ENCODE measurements around the gene FZD4. TPM values are rescaled to one million over a fixed set of nuclear protein-coding genes. Genes with fewer than 3 reads are reported as not detected.

FZD4 gene
- total RNA-seq, 5 donors from 2014 or later (not counting 1 experiment from before 2014, with no cell fraction given) = 0.13 to 0.35 (median 0.20) TPM; not detected in 2

GRCh38 chr11:86906198-86906597 lies 49.0 kb downstream of the FZD4 start:
- H3K27ac ChIP-seq (ENCODE audit: low read length) = no peak overlapping the region
- H3K4me3 ChIP-seq (ENCODE audit: control insufficient read depth in 1 of 2, extremely low read depth in 1 of 2, low read length in 1 of 2) = no peak overlapping the region
- ATAC-seq (replicated peaks in 1 of 4) (no peak), DNase-seq (no peak)
- H3K27me3 ChIP-seq (replicated peaks in 1 of 2; ENCODE audit: control insufficient read depth in 2 of 2, extremely low read depth in 1 of 2, insufficient read depth in 2 of 2, low read length in 1 of 2) = no peaks in the 10 kb centered on the region
- H3K4me3 Mint-ChIP-seq = no peak overlapping the region
- H3K27ac Mint-ChIP-seq = no peak overlapping the region
- H3K36me3 Mint-ChIP-seq = no peaks in the 10 kb centered on the region
- 92% methylated on average over 24 of the region's 24 CpGs for WGBS (ENCODE audit: insufficient coverage)
- ChIA-PET POLR2A (no interaction called here), CTCF (no interaction called here)
- H3K4me1 Mint-ChIP-seq = no peaks in the 10 kb centered on the region
- H3K9me3 Mint-ChIP-seq = no peaks in the 10 kb centered on the region
- H3K36me3 ChIP-seq (ENCODE audit: control insufficient read depth in 2 of 2, extremely low read depth in 1 of 2, insufficient read depth in 1 of 2, low read length in 1 of 2) = no peaks in the 10 kb centered on the region
- peaks cover 0 to 3% of the 10 kb centered on the region in 2 donors for H3K27me3 Mint-ChIP-seq
- no peaks in the 10 kb centered on the region for H3K9me3 ChIP-seq
- no peaks in the 10 kb centered on the region for H3K4me1 ChIP-seq (ENCODE audit: control insufficient read depth in 1 of 2, extremely low read depth in 1 of 2, insufficient read depth in 2 of 2, low read length in 2 of 2)

GRCh38 chr11:86905252-86905651 lies 49.9 kb downstream of the FZD4 start:
- WGBS (ENCODE audit: insufficient coverage) = no CpG with 5 or more reads among the region's 3 CpGs
- ChIA-PET CTCF (no interaction called here), POLR2A (no interaction called here)
- Mint-ChIP-seq H3K27me3 (peaks cover 0 to 3% of the 10 kb centered on the region in 2 donors), H3K9me3 (no peaks in the 10 kb centered on the region), H3K36me3 (no peaks in the 10 kb centered on the region), H3K27ac (no peak overlapping the region), H3K4me3 (no peak overlapping the region), H3K4me1 (no peaks in the 10 kb centered on the region)
- no peak for DNase-seq
- H3K27me3 ChIP-seq (replicated peaks in 1 of 2; ENCODE audit: control insufficient read depth in 2 of 2, extremely low read depth in 1 of 2, insufficient read depth in 2 of 2, low read length in 1 of 2) = no peaks in the 10 kb centered on the region
- H3K4me3 ChIP-seq (ENCODE audit: control insufficient read depth in 1 of 2, extremely low read depth in 1 of 2, low read length in 1 of 2) = no peak overlapping the region
- H3K4me1 ChIP-seq (ENCODE audit: control insufficient read depth in 1 of 2, extremely low read depth in 1 of 2, insufficient read depth in 2 of 2, low read length in 2 of 2) = no peaks in the 10 kb centered on the region
- H3K36me3 ChIP-seq (ENCODE audit: control insufficient read depth in 2 of 2, extremely low read depth in 1 of 2, insufficient read depth in 1 of 2, low read length in 1 of 2) = no peaks in the 10 kb centered on the region
- H3K9me3 ChIP-seq = no peaks in the 10 kb centered on the region
- ATAC-seq (replicated peaks in 1 of 4) = no peak
- H3K27ac ChIP-seq (ENCODE audit: low read length) = no peak overlapping the region

- no peaks in the 10 kb centered on the region for H3K4me1 Mint-ChIP-seq
- Histone ChIP-seq H3K9me3 (no peaks in the 10 kb centered on the region), H3K36me3 (ENCODE audit: control insufficient read depth in 2 of 2, extremely low read depth in 1 of 2, insufficient read depth in 1 of 2, low read length in 1 of 2) (no peaks in the 10 kb centered on the region), H3K27me3 (replicated peaks in 1 of 2; ENCODE audit: control insufficient read depth in 2 of 2, extremely low read depth in 1 of 2, insufficient read depth in 2 of 2, low read length in 1 of 2) (no peaks in the 10 kb centered on the region), H3K4me3 (ENCODE audit: control insufficient read depth in 1 of 2, extremely low read depth in 1 of 2, low read length in 1 of 2) (no peak overlapping the region), H3K27ac (ENCODE audit: low read length) (no peak overlapping the region), H3K4me1 (ENCODE audit: control insufficient read depth in 1 of 2, extremely low read depth in 1 of 2, insufficient read depth in 2 of 2, low read length in 2 of 2) (no peaks in the 10 kb centered on the region)
- no peak overlapping the region for H3K4me3 Mint-ChIP-seq
- ATAC-seq (replicated peaks in 1 of 4) (no peak), DNase-seq (no peak)
- peaks cover 0 to 3% of the 10 kb centered on the region in 2 donors for H3K27me3 Mint-ChIP-seq
- no peak overlapping the region for H3K27ac Mint-ChIP-seq
- H3K36me3 Mint-ChIP-seq = no peaks in the 10 kb centered on the region
- H3K9me3 Mint-ChIP-seq = no peaks in the 10 kb centered on the region
- 86% methylated on average over 2 of the region's 2 CpGs for WGBS (ENCODE audit: insufficient coverage)
- CTCF ChIA-PET = no interaction called here
- POLR2A ChIA-PET = interaction anchor here in 1 of 2 donors (0.6 kb wide), 1 partner anchor 659 kb away, joined by 4 read pairs; no protein-coding TSS in a partner anchor
Measured at GRCh38 chr11:86904001-86904400, 51.2 kb downstream of the FZD4 start.

GRCh38 chr11:86902345-86902744 lies 52.9 kb downstream of the FZD4 start:
- ChIA-PET CTCF (no interaction called here), POLR2A (no interaction called here)
- Mint-ChIP-seq H3K36me3 (no peaks in the 10 kb centered on the region), H3K27me3 (peaks cover 0 to 3% of the 10 kb centered on the region in 2 donors), H3K4me3 (no peak overlapping the region), H3K4me1 (no peaks in the 10 kb centered on the region), H3K9me3 (no peaks in the 10 kb centered on the region), H3K27ac (no peak overlapping the region)
- Histone ChIP-seq H3K27ac (ENCODE audit: low read length) (no peak overlapping the region), H3K27me3 (replicated peaks in 1 of 2; ENCODE audit: control insufficient read depth in 2 of 2, extremely low read depth in 1 of 2, insufficient read depth in 2 of 2, low read length in 1 of 2) (no peaks in the 10 kb centered on the region), H3K4me3 (ENCODE audit: control insufficient read depth in 1 of 2, extremely low read depth in 1 of 2, low read length in 1 of 2) (no peak overlapping the region), H3K9me3 (no peaks in the 10 kb centered on the region), H3K36me3 (ENCODE audit: control insufficient read depth in 2 of 2, extremely low read depth in 1 of 2, insufficient read depth in 1 of 2, low read length in 1 of 2) (no peaks in the 10 kb centered on the region), H3K4me1 (ENCODE audit: control insufficient read depth in 1 of 2, extremely low read depth in 1 of 2, insufficient read depth in 2 of 2, low read length in 2 of 2) (no peaks in the 10 kb centered on the region)
- no peak for ATAC-seq (replicated peaks in 1 of 4)
- DNase-seq = no peak
- no CpG with 5 or more reads among the region's 1 CpG for WGBS (ENCODE audit: insufficient coverage)

- Mint-ChIP-seq H3K4me3 (no peak overlapping the region), H3K27me3 (peaks cover under 1 to 4% of the 10 kb centered on the region in 2 donors), H3K36me3 (no peaks in the 10 kb centered on the region), H3K4me1 (no peaks in the 10 kb centered on the region), H3K27ac (no peak overlapping the region), H3K9me3 (no peaks in the 10 kb centered on the region)
- ATAC-seq (replicated peaks in 1 of 4) (no peak), DNase-seq (no peak)
- H3K4me3 ChIP-seq (ENCODE audit: control insufficient read depth in 1 of 2, extremely low read depth in 1 of 2, low read length in 1 of 2) = no peak overlapping the region
- no peaks in the 10 kb centered on the region for H3K36me3 ChIP-seq (ENCODE audit: control insufficient read depth in 2 of 2, extremely low read depth in 1 of 2, insufficient read depth in 1 of 2, low read length in 1 of 2)
- no peaks in the 10 kb centered on the region for H3K4me1 ChIP-seq (ENCODE audit: control insufficient read depth in 1 of 2, extremely low read depth in 1 of 2, insufficient read depth in 2 of 2, low read length in 2 of 2)
- ChIA-PET CTCF (no interaction called here), POLR2A (no interaction called here)
- no peaks in the 10 kb centered on the region for H3K27me3 ChIP-seq (replicated peaks in 1 of 2; ENCODE audit: control insufficient read depth in 2 of 2, extremely low read depth in 1 of 2, insufficient read depth in 2 of 2, low read length in 1 of 2)
- no peak overlapping the region for H3K27ac ChIP-seq (ENCODE audit: low read length)
- no peaks in the 10 kb centered on the region for H3K9me3 ChIP-seq
- WGBS (ENCODE audit: insufficient coverage) = 90% methylated on average over 2 of the region's 3 CpGs
Measured at GRCh38 chr11:86901599-86901998, 53.6 kb downstream of the FZD4 start.

- ATAC-seq (replicated peaks in 1 of 4) (no peak), DNase-seq (no peak)
- CTCF ChIA-PET = no interaction called here
- Histone ChIP-seq H3K27ac (ENCODE audit: low read length) (no peak overlapping the region), H3K27me3 (replicated peaks in 1 of 2; ENCODE audit: control insufficient read depth in 2 of 2, extremely low read depth in 1 of 2, insufficient read depth in 2 of 2, low read length in 1 of 2) (no peaks in the 10 kb centered on the region), H3K9me3 (no peaks in the 10 kb centered on the region), H3K36me3 (ENCODE audit: control insufficient read depth in 2 of 2, extremely low read depth in 1 of 2, insufficient read depth in 1 of 2, low read length in 1 of 2) (no peaks in the 10 kb centered on the region), H3K4me1 (ENCODE audit: control insufficient read depth in 1 of 2, extremely low read depth in 1 of 2, insufficient read depth in 2 of 2, low read length in 2 of 2) (no peaks in the 10 kb centered on the region), H3K4me3 (ENCODE audit: control insufficient read depth in 1 of 2, extremely low read depth in 1 of 2, low read length in 1 of 2) (no peak overlapping the region)
- Mint-ChIP-seq H3K4me3 (no peak overlapping the region), H3K27ac (no peak overlapping the region), H3K9me3 (no peaks in the 10 kb centered on the region), H3K36me3 (no peaks in the 10 kb centered on the region), H3K27me3 (peaks cover 5 to 8% of the 10 kb centered on the region in 2 donors), H3K4me1 (no peaks in the 10 kb centered on the region)
- POLR2A ChIA-PET = no interaction called here
- 100% methylated on average over 1 of the region's 3 CpGs for WGBS (ENCODE audit: insufficient coverage)
Measured at GRCh38 chr11:86900162-86900561, 55.0 kb downstream of the FZD4 start.

- WGBS (ENCODE audit: insufficient coverage) = no CpG with 5 or more reads among the region's 1 CpG
- no peaks in the 10 kb centered on the region for H3K36me3 Mint-ChIP-seq
- H3K9me3 ChIP-seq = no peaks in the 10 kb centered on the region
Measured at GRCh38 chr11:86898689-86899088, 56.5 kb downstream of the FZD4 start.

More at GRCh38 chr11:86898689-86899088, 56.5 kb downstream of the FZD4 start:
- Mint-ChIP-seq H3K27ac (no peak overlapping the region), H3K4me1 (no peaks in the 10 kb centered on the region), H3K27me3 (peaks cover 5 to 8% of the 10 kb centered on the region in 2 donors), H3K4me3 (no peak overlapping the region), H3K9me3 (no peaks in the 10 kb centered on the region)
- DNase-seq (no peak), ATAC-seq (replicated peaks in 1 of 4) (no peak)
- Histone ChIP-seq H3K4me1 (ENCODE audit: control insufficient read depth in 1 of 2, extremely low read depth in 1 of 2, insufficient read depth in 2 of 2, low read length in 2 of 2) (no peaks in the 10 kb centered on the region), H3K36me3 (ENCODE audit: control insufficient read depth in 2 of 2, extremely low read depth in 1 of 2, insufficient read depth in 1 of 2, low read length in 1 of 2) (no peaks in the 10 kb centered on the region), H3K27me3 (replicated peaks in 1 of 2; ENCODE audit: control insufficient read depth in 2 of 2, extremely low read depth in 1 of 2, insufficient read depth in 2 of 2, low read length in 1 of 2) (no peaks in the 10 kb centered on the region), H3K4me3 (ENCODE audit: control insufficient read depth in 1 of 2, extremely low read depth in 1 of 2, low read length in 1 of 2) (no peak overlapping the region), H3K27ac (ENCODE audit: low read length) (no peak overlapping the region)
- ChIA-PET CTCF (no interaction called here), POLR2A (no interaction called here)

Measured in T-cell (primary cell).